ENCODE results near the gene CMTM1. TPM values are rescaled to one million over a fixed set of nuclear protein-coding genes. Genes with fewer than 3 reads are reported as not detected.
"Not testable (repeated sequence)": the region's sequence is repeated elsewhere in the genome, so short reads cannot be mapped to it uniquely, and the experiment has no call there.

Gene CMTM1
- total RNA-seq, 2 donors from 2014 or later, result 10.1 to 14.4 TPM

GRCh38 chr16:66560107-66560506 is 6.1 kb upstream of the CMTM1 start:
- no peaks in the 10 kb centered on the region for H3K27me3 Mint-ChIP-seq (ENCODE audit: low read depth)
- ATAC-seq (replicated peaks in 1 of 2) (no peak), DNase-seq (no peak)
- H3K4me1 Mint-ChIP-seq (ENCODE audit: low read depth), result peaks cover 79% of the 10 kb centered on the region
- H3K27ac Mint-ChIP-seq, result peak overlapping the region; percentile 7
- no peak overlapping the region for H3K4me3 Mint-ChIP-seq
- peaks cover 19 to 29% of the 10 kb centered on the region in 2 donors for H3K36me3 Mint-ChIP-seq (ENCODE audit: insufficient read depth in 2 of 2)
- H3K9me3 Mint-ChIP-seq, result no peaks in the 10 kb centered on the region

- Mint-ChIP-seq H3K27me3 (ENCODE audit: low read depth) (no peaks in the 10 kb centered on the region), H3K9me3 (no peaks in the 10 kb centered on the region), H3K4me1 (ENCODE audit: low read depth) (peaks cover 69% of the 10 kb centered on the region), H3K36me3 (ENCODE audit: insufficient read depth in 2 of 2) (peaks cover 14 to 32% of the 10 kb centered on the region in 2 donors), H3K4me3 (peak overlapping the region in 1 of 2 donors; percentile 18), H3K27ac (peak overlapping the region; percentile 66)
- DNase-seq (no peak), ATAC-seq (replicated peaks in 1 of 2) (no peak)
Measured at GRCh38 chr16:66561381-66562080, 4.7 kb upstream of the CMTM1 start.

DNA sequence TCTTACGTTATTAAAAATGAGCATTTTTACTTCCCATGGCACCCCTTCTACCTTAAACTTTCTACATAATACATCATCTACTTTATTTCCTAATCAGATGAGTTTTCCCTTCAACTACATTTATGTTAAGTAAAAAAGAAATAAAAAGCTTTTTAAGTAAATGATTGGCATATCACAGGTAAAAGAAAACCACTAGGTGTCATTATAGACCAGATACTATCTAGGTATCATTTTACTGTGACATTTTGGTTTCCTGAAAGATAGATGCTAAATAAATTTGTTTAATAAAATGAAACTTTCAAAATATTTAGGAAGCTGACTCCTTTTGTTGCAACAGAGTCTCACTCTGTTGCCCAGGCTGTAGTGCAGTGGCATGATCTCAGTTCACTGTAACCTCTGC is 3.8 kb upstream of the CMTM1 start:
- Mint-ChIP-seq H3K4me1 (ENCODE audit: low read depth) (peaks cover 70% of the 10 kb centered on the region), H3K27ac (peak overlapping the region; percentile 39)

DNA sequence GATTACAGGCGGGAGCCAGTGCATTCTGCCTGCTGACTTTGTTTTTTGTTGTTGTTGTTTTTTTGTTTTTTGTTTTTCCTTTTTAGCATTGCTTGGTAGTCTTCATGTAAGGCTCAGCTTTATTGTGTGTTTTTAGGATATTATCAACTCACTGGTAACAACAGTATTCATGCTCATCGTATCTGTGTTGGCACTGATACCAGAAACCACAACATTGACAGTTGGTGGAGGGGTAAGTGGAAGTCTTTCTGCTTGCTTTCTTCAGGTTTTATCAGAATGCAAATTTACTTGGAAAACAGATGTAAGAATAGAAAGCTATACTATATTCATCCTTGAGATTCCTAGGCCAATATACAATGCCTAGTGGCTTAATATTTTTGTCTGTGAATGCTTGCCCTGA is 3.3 kb upstream of the CMTM1 start:
- Mint-ChIP-seq H3K4me1 (ENCODE audit: low read depth) (peaks cover 72% of the 10 kb centered on the region), H3K9me3 (no peaks in the 10 kb centered on the region), H3K4me3 (peak overlapping the region; percentile 22 to 50), H3K27ac (peak overlapping the region; percentile 55), H3K27me3 (ENCODE audit: low read depth) (no peaks in the 10 kb centered on the region), H3K36me3 (ENCODE audit: insufficient read depth in 2 of 2) (peaks cover 15 to 38% of the 10 kb centered on the region in 2 donors)
- no peak for DNase-seq
- ATAC-seq (replicated peaks in 1 of 2), result no peak

More for the DNA sequence above, 3.8 kb upstream of the CMTM1 start:
- Mint-ChIP-seq H3K27me3 (ENCODE audit: low read depth) (no peaks in the 10 kb centered on the region), H3K36me3 (ENCODE audit: insufficient read depth in 2 of 2) (peaks cover 17 to 35% of the 10 kb centered on the region in 2 donors), H3K4me3 (peak overlapping the region; percentile 22 to 27), H3K9me3 (no peaks in the 10 kb centered on the region)
- ATAC-seq (replicated peaks in 1 of 2) (no peak), DNase-seq (no peak)

GRCh38 chr16:66563574-66564334 is 2.5 kb upstream of the CMTM1 start:
- ATAC-seq (replicated peaks in 1 of 2) (peak; percentile 94 to 95), DNase-seq (peak in 1 of 2 donors; percentile 41)
- no peaks in the 10 kb centered on the region for H3K9me3 Mint-ChIP-seq
- H3K27ac Mint-ChIP-seq, result peak overlapping the region; percentile 85
- H3K4me1 Mint-ChIP-seq (ENCODE audit: low read depth), result peaks cover 74% of the 10 kb centered on the region
- H3K27me3 Mint-ChIP-seq (ENCODE audit: low read depth), result no peaks in the 10 kb centered on the region
- H3K4me3 Mint-ChIP-seq, result peak overlapping the region; percentile 36 to 50
- H3K36me3 Mint-ChIP-seq (ENCODE audit: insufficient read depth in 2 of 2), result peaks cover 15 to 31% of the 10 kb centered on the region in 2 donors

DNA sequence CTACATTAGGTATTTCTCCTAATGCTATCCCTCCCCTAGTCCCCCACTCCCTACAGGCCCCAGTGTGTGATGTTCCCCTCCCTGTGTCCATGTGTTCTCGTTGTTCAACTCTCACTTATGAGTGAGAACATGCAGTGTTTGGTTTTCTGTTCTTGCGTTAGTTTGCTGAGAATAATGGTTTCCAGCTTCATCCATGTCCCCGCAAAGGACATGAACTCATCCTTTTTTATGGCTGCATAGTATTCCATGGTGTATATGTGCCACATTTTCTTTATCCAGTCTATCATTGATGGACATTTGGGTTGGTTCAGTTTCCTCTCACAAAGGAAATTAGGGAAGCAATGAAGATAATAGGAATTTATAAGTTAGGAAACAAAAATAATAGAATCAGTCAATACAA is 1.0 kb downstream of the CMTM1 start:
- not testable (repeated sequence) for DNase-seq; ATAC-seq (replicated peaks in 1 of 2); H3K27me3 Mint-ChIP-seq (ENCODE audit: low read depth); H3K4me3 Mint-ChIP-seq; H3K9me3 Mint-ChIP-seq
- peaks cover 8 to 20% of the 10 kb centered on the region in 2 donors for H3K36me3 Mint-ChIP-seq (ENCODE audit: insufficient read depth in 2 of 2)
- H3K27ac Mint-ChIP-seq, result peak overlapping the region; percentile 82
- peaks cover 49% of the 10 kb centered on the region for H3K4me1 Mint-ChIP-seq (ENCODE audit: low read depth)

DNA sequence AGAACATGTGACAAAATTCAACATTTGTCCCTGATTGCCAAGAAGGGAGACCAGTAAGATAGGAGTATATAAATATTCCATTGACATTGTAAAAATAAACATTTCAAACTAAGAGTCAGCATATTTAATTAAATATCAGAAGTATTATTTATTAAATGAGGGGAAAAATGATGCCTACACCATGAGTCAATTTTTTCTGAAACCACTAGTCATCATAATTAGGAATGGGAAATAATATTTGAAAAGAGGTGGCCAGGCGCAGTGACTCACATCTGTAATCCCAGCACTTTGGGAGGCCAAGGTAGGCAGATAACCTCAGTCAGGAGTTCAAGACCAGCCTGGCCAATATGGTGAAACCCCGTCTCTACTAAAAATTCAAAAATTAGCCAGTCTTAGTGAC is 2.1 kb downstream of the CMTM1 start:
- Mint-ChIP-seq H3K4me1 (ENCODE audit: low read depth) (peaks cover 39% of the 10 kb centered on the region), H3K27me3 (ENCODE audit: low read depth) (no peaks in the 10 kb centered on the region), H3K9me3 (no peaks in the 10 kb centered on the region), H3K36me3 (ENCODE audit: insufficient read depth in 2 of 2) (peaks cover 6 to 19% of the 10 kb centered on the region in 2 donors), H3K4me3 (no peak overlapping the region), H3K27ac (no peak overlapping the region)
- DNase-seq, result no peak
- ATAC-seq (replicated peaks in 1 of 2), result no peak

GRCh38 chr16:66569131-66569530 is 2.9 kb downstream of the CMTM1 start:
- ATAC-seq (replicated peaks in 1 of 2), result no peak
- DNase-seq, result no peak
- H3K27ac Mint-ChIP-seq, result peak overlapping the region; percentile 24
- H3K36me3 Mint-ChIP-seq (ENCODE audit: insufficient read depth in 2 of 2), result peaks cover 6 to 19% of the 10 kb centered on the region in 2 donors
- no peaks in the 10 kb centered on the region for H3K27me3 Mint-ChIP-seq (ENCODE audit: low read depth)
- H3K4me3 Mint-ChIP-seq, result no peak overlapping the region
- H3K4me1 Mint-ChIP-seq (ENCODE audit: low read depth), result peaks cover 31% of the 10 kb centered on the region
- no peaks in the 10 kb centered on the region for H3K9me3 Mint-ChIP-seq

DNA sequence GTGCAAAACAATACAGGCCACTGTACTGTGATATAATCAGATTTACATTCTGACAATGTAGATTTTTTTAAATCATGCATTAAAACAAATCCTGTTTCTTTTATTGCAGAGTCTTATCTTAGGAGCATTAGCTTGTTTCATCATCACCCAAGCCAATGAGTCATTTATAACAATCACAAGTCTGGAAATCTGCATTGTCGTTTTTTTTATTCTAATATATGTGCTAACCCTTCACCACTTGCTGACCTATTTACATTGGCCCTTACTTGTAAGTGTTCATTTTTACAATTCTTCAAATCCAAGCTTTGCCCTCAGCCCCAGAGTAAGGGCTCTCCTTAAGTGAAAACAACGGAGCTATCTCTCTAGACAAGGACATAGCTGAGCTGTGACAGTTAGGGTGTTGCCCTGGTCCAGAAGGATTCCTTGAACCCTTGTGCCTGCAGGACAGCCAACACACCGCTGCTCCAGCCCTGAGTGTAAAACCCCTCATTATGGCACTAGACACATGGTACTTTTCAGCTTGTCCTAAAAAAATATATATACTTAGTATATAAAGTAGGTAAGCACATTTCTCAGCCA is 3.7 kb downstream of the CMTM1 start:
- no peak for DNase-seq
- H3K27me3 Mint-ChIP-seq (ENCODE audit: low read depth), result no peaks in the 10 kb centered on the region
- H3K27ac Mint-ChIP-seq, result no peak overlapping the region
- peaks cover 4 to 19% of the 10 kb centered on the region in 2 donors for H3K36me3 Mint-ChIP-seq (ENCODE audit: insufficient read depth in 2 of 2)
- H3K4me1 Mint-ChIP-seq (ENCODE audit: low read depth), result peaks cover 24% of the 10 kb centered on the region
- H3K9me3 Mint-ChIP-seq, result no peaks in the 10 kb centered on the region
- no peak for ATAC-seq (replicated peaks in 1 of 2)
- H3K4me3 Mint-ChIP-seq, result no peak overlapping the region

- Mint-ChIP-seq H3K27me3 (ENCODE audit: low read depth) (peaks cover 6% of the 10 kb centered on the region), H3K4me1 (ENCODE audit: low read depth) (peaks cover 16% of the 10 kb centered on the region), H3K9me3 (no peaks in the 10 kb centered on the region), H3K4me3 (no peak overlapping the region), H3K36me3 (ENCODE audit: insufficient read depth in 2 of 2) (peaks cover under 1 to 7% of the 10 kb centered on the region in 2 donors), H3K27ac (no peak overlapping the region)
- DNase-seq (no peak), ATAC-seq (replicated peaks in 1 of 2) (peak in 1 of 2 donors; percentile 33)
Measured at GRCh38 chr16:66572356-66572755, 6.1 kb downstream of the CMTM1 start.

DNA sequence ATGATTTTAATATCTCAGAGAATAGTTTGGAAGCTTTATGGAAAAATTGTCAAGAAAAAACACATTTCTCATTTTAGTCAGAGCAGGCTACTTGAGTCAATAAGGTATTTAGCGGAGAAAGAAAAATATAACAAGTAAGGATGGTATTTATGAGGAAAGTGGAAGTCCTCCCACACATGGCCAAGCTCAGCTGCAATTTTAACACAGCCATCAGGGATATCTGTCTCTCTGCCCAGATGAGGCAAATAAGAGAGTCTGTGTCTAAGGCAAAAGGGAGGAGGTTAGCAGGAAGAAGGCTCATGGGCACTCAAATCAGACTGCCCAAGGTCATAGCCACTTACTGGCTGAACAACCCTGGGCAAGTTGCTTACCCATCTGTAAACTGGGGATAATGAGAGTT is 7.8 kb downstream of the CMTM1 start:
- peaks cover 24% of the 10 kb centered on the region for H3K27me3 Mint-ChIP-seq (ENCODE audit: low read depth)
- ATAC-seq (replicated peaks in 1 of 2), result no peak
- no peak overlapping the region for H3K4me3 Mint-ChIP-seq
- no peaks in the 10 kb centered on the region for H3K9me3 Mint-ChIP-seq
- peaks cover 9% of the 10 kb centered on the region for H3K4me1 Mint-ChIP-seq (ENCODE audit: low read depth)
- H3K27ac Mint-ChIP-seq, result no peak overlapping the region
- no peaks in the 10 kb centered on the region for H3K36me3 Mint-ChIP-seq (ENCODE audit: insufficient read depth in 2 of 2)
- no peak for DNase-seq

DNA sequence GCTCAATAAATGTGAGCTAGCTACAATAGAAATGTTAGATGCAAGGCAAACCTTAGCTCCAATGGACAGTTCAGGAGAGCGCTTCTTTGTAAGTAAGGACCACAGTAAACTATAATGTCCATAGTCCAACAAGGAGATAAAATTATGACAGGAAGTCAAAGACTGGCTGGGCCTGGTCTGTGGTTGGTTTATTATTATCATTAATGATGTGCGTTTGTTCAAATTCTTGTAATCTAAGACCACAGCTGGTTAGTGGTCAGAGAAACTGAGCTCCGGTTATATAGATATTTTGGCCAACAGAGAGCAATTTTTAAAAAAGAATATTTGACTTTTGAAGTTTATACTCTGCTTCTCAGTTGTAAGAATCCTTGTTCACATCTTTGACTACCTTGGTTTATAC is 8.3 kb downstream of the CMTM1 start:
- Mint-ChIP-seq H3K4me1 (ENCODE audit: low read depth) (peaks cover 5% of the 10 kb centered on the region), H3K27ac (no peak overlapping the region)
- no peak for ATAC-seq (replicated peaks in 1 of 2)

GRCh38 chr16:66575060-66575459 is 8.8 kb downstream of the CMTM1 start:
- peaks cover 33% of the 10 kb centered on the region for H3K27me3 Mint-ChIP-seq (ENCODE audit: low read depth)
- H3K36me3 Mint-ChIP-seq (ENCODE audit: insufficient read depth in 2 of 2), result peaks cover 0 to 1% of the 10 kb centered on the region in 2 donors
- no peaks in the 10 kb centered on the region for H3K9me3 Mint-ChIP-seq
- H3K4me3 Mint-ChIP-seq, result no peak overlapping the region
- H3K27ac Mint-ChIP-seq, result no peak overlapping the region
- DNase-seq, result no peak
- ATAC-seq (replicated peaks in 1 of 2), result no peak
- peaks cover 5% of the 10 kb centered on the region for H3K4me1 Mint-ChIP-seq (ENCODE audit: low read depth)

More for the DNA sequence above, 8.3 kb downstream of the CMTM1 start:
- Mint-ChIP-seq H3K36me3 (ENCODE audit: insufficient read depth in 2 of 2) (peaks cover 0 to 1% of the 10 kb centered on the region in 2 donors), H3K27me3 (ENCODE audit: low read depth) (peaks cover 28% of the 10 kb centered on the region), H3K9me3 (no peaks in the 10 kb centered on the region), H3K4me3 (no peak overlapping the region)
- DNase-seq, result no peak
